Measurements from ENCODE around the gene PCDHGA1. TPM values are rescaled to one million over a fixed set of nuclear protein-coding genes. Genes with fewer than 3 reads are reported as not detected.
"Not testable (repeated sequence)": the region's sequence is repeated elsewhere in the genome, so short reads cannot be mapped to it uniquely, and the experiment has no call there.

PCDHGA1 gene
- total and polyA plus RNA-seq, 2 donors (not counting 1 experiment from before 2014, with no cell fraction given), result 0.06 to 0.64 TPM

DNA sequence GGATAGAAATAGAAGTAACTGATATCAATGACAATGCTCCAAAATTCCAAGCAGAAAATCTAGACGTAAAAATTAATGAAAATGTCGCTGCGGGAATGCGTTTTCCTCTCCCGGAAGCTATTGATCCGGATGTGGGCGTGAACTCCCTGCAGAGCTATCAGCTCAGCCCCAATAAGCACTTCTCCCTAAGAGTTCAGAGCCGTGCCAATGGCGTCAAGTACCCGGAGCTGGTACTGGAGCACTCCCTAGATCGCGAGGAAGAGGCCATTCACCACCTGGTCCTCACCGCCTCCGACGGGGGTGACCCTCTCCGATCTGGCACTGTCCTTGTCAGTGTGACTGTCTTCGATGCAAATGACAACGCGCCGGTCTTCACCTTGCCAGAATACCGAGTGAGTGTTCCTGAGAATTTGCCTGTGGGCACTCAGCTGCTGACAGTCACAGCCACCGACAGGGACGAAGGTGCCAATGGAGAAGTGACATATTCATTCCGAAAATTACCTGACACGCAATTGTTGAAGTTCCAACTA is 83.3 kb downstream of the PCDHGA1 start:
- intact Hi-C loops (cut with micrococcal nuclease), result loop anchor here (10.0 kb wide), 1 partner anchor 89 kb away; the partner anchor contains the start of gene TAF7
- WGBS (ENCODE audit: insufficient coverage), result 14% methylated on average over 23 of the region's 25 CpGs
- Mint-ChIP-seq H3K9me3 (ENCODE audit: insufficient read depth) (peaks cover 9% of the 10 kb centered on the region), H3K4me1 (peaks cover 18% of the 10 kb centered on the region), H3K4me3 (peak overlapping the region; percentile 87), H3K27me3 (peaks cover 62% of the 10 kb centered on the region), H3K27ac (no peak overlapping the region)
- Histone ChIP-seq H3K4me2 (replicated peaks; ENCODE audit: low read depth, low read length, poor library complexity, severe bottlenecking) (peak overlapping the region; percentile 74), H4K20me1 (ENCODE audit: control insufficient read depth, insufficient read depth, low read length, poor library complexity, severe bottlenecking) (no peaks in the 10 kb centered on the region), H3K4me3 (ENCODE audit: control extremely low read depth in 1 of 5, extremely low read depth in 1 of 5, insufficient read depth in 1 of 5, low read depth in 2 of 5, low read length in 4 of 5) (peak overlapping the region in 4 of 5 experiments; percentile 36 to 63 (median 46)), H2AFZ (ENCODE audit: insufficient read depth, low read depth, low read length, poor library complexity, severe bottlenecking) (peak overlapping the region; percentile 77), H3K4me1 (ENCODE audit: control insufficient read depth in 2 of 2, insufficient read depth in 2 of 2, low read length in 2 of 2) (peaks cover 11 to 15% of the 10 kb centered on the region in 2 donors), H3K36me3 (replicated peaks in 1 of 2; ENCODE audit: control extremely low read depth in 1 of 2, control insufficient read depth in 1 of 2, extremely low read depth in 1 of 2, insufficient read depth in 2 of 2, low read length in 1 of 2) (no peaks in the 10 kb centered on the region), H3K27ac (ENCODE audit: low read length in 2 of 2) (no peak overlapping the region), H3K9me3 (ENCODE audit: control extremely low read depth in 1 of 3, control insufficient read depth in 2 of 3, insufficient read depth in 1 of 3, low read length in 2 of 3) (peaks cover 0 to 58% (median 23%) of the 10 kb centered on the region in 3 donors), H3K9ac (ENCODE audit: low read length) (peak overlapping the region; percentile 63), H3K79me2 (ENCODE audit: control insufficient read depth, insufficient read depth, low read length) (no peaks in the 10 kb centered on the region), H3K27me3 (replicated peaks in 1 of 4; ENCODE audit: control extremely low read depth in 1 of 4, control insufficient read depth in 3 of 4, insufficient read depth in 4 of 4, low read length in 3 of 4) (peaks cover 2 to 69% (median 58%) of the 10 kb centered on the region in 4 experiments)
- POLR2A ChIA-PET, result no interaction called here
- peak; percentile 25 for DNase-seq
- ATAC-seq (ENCODE audit: low read depth), result no peak
- TF ChIP-seq, protein P1, sequence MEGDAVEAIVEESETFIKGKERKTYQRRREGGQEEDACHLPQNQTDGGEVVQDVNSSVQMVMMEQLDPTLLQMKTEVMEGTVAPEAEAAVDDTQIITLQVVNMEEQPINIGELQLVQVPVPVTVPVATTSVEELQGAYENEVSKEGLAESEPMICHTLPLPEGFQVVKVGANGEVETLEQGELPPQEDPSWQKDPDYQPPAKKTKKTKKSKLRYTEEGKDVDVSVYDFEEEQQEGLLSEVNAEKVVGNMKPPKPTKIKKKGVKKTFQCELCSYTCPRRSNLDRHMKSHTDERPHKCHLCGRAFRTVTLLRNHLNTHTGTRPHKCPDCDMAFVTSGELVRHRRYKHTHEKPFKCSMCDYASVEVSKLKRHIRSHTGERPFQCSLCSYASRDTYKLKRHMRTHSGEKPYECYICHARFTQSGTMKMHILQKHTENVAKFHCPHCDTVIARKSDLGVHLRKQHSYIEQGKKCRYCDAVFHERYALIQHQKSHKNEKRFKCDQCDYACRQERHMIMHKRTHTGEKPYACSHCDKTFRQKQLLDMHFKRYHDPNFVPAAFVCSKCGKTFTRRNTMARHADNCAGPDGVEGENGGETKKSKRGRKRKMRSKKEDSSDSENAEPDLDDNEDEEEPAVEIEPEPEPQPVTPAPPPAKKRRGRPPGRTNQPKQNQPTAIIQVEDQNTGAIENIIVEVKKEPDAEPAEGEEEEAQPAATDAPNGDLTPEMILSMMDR (IDR thresholded peaks at IDR 0.05), result no peak
- no peak for TF ChIP-seq EZH2 (IDR thresholded peaks at IDR 0.05; ENCODE audit: borderline replicate concordance, insufficient read depth, low read depth, low read length, poor library complexity, severe bottlenecking)
- CTCF ChIA-PET, result interaction anchor here (0.8 to 6.3 kb wide), 18 partner anchors 8 to 153 kb away, joined by 3 to 56 read pairs (median 4); partner anchors contain the start of genes PCDHGA11, PCDHGA12, PCDHGA9 and PCDHGB3

- CTCF ChIA-PET, result interaction anchor here (0.5 to 6.3 kb wide), 7 partner anchors 17 to 149 kb away, joined by 3 to 56 read pairs (median 5); partner anchors contain the start of gene PCDHGB5
- ATAC-seq (ENCODE audit: low read depth); H3K4me3 ChIP-seq (ENCODE audit: control extremely low read depth in 1 of 5, extremely low read depth in 1 of 5, insufficient read depth in 1 of 5, low read depth in 2 of 5, low read length in 4 of 5); H3K9ac ChIP-seq (ENCODE audit: low read length); H4K20me1 ChIP-seq (ENCODE audit: control insufficient read depth, insufficient read depth, low read length, poor library complexity, severe bottlenecking); POLR2A ChIA-PET; H3K9me3 Mint-ChIP-seq (ENCODE audit: insufficient read depth); H3K27ac ChIP-seq (ENCODE audit: low read length in 2 of 2); H3K4me2 ChIP-seq (replicated peaks; ENCODE audit: low read depth, low read length, poor library complexity, severe bottlenecking); H3K79me2 ChIP-seq (ENCODE audit: control insufficient read depth, insufficient read depth, low read length); H3K36me3 ChIP-seq (replicated peaks in 1 of 2; ENCODE audit: control extremely low read depth in 1 of 2, control insufficient read depth in 1 of 2, extremely low read depth in 1 of 2, insufficient read depth in 2 of 2, low read length in 1 of 2); H2AFZ ChIP-seq (ENCODE audit: insufficient read depth, low read depth, low read length, poor library complexity, severe bottlenecking): not testable (repeated sequence)
- Mint-ChIP-seq H3K4me1 (peaks cover 18% of the 10 kb centered on the region), H3K4me3 (peak overlapping the region; percentile 57), H3K27me3 (peaks cover 60% of the 10 kb centered on the region), H3K27ac (peak overlapping the region; percentile 21)
- H3K27me3 ChIP-seq (replicated peaks in 1 of 4; ENCODE audit: control extremely low read depth in 1 of 4, control insufficient read depth in 3 of 4, insufficient read depth in 4 of 4, low read length in 3 of 4), result peaks cover 2 to 69% (median 57%) of the 10 kb centered on the region in 4 experiments
- intact Hi-C loops (cut with micrococcal nuclease), result loop anchor here (10.0 kb wide), 1 partner anchor 90 kb away; the partner anchor contains the start of gene TAF7
- H3K4me1 ChIP-seq (ENCODE audit: control insufficient read depth in 2 of 2, insufficient read depth in 2 of 2, low read length in 2 of 2), result peaks cover 11 to 15% of the 10 kb centered on the region in 2 donors
- H3K9me3 ChIP-seq (ENCODE audit: control extremely low read depth in 1 of 3, control insufficient read depth in 2 of 3, insufficient read depth in 1 of 3, low read length in 2 of 3), result peaks cover 0 to 59% (median 25%) of the 10 kb centered on the region in 3 donors
- peak; percentile 8 for DNase-seq
- 37% methylated on average over 43 of the region's 46 CpGs for WGBS (ENCODE audit: insufficient coverage)
Observed at GRCh38 chr5:141414548-141415274, 84.4 kb downstream of the PCDHGA1 start.

DNA sequence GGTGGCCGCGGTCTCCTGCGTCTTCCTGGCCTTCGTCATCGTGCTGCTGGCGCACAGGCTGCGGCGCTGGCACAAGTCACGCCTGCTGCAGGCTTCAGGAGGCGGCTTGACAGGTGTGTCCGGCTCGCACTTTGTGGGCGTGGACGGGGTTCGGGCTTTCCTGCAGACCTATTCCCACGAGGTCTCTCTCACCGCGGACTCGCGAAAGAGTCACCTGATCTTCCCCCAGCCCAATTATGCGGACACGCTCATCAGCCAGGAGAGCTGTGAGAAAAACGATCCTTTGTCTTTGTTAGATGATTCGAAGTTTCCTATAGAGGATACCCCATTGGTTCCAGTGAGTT is 84.9 kb downstream of the PCDHGA1 start:
- H4K20me1 ChIP-seq (ENCODE audit: control insufficient read depth, insufficient read depth, low read length, poor library complexity, severe bottlenecking); H3K79me2 ChIP-seq (ENCODE audit: control insufficient read depth, insufficient read depth, low read length); H3K4me2 ChIP-seq (replicated peaks; ENCODE audit: low read depth, low read length, poor library complexity, severe bottlenecking); H3K36me3 ChIP-seq (replicated peaks in 1 of 2; ENCODE audit: control extremely low read depth in 1 of 2, control insufficient read depth in 1 of 2, extremely low read depth in 1 of 2, insufficient read depth in 2 of 2, low read length in 1 of 2); H3K27ac ChIP-seq (ENCODE audit: low read length in 2 of 2); ATAC-seq (ENCODE audit: low read depth); H3K9me3 Mint-ChIP-seq (ENCODE audit: insufficient read depth); H2AFZ ChIP-seq (ENCODE audit: insufficient read depth, low read depth, low read length, poor library complexity, severe bottlenecking); H3K9ac ChIP-seq (ENCODE audit: low read length); H3K4me3 Mint-ChIP-seq: not testable (repeated sequence)
- Histone ChIP-seq H3K4me3 (ENCODE audit: control extremely low read depth in 1 of 5, extremely low read depth in 1 of 5, insufficient read depth in 1 of 5, low read depth in 2 of 5, low read length in 4 of 5) (peak overlapping the region in 1 of 5 experiments; percentile 12), H3K4me1 (ENCODE audit: control insufficient read depth in 2 of 2, insufficient read depth in 2 of 2, low read length in 2 of 2) (peaks cover 11 to 15% of the 10 kb centered on the region in 2 donors), H3K9me3 (ENCODE audit: control extremely low read depth in 1 of 3, control insufficient read depth in 2 of 3, insufficient read depth in 1 of 3, low read length in 2 of 3) (peaks cover 0 to 57% (median 27%) of the 10 kb centered on the region in 3 donors), H3K27me3 (replicated peaks in 1 of 4; ENCODE audit: control extremely low read depth in 1 of 4, control insufficient read depth in 3 of 4, insufficient read depth in 4 of 4, low read length in 3 of 4) (peaks cover 2 to 68% (median 58%) of the 10 kb centered on the region in 4 experiments)
- Mint-ChIP-seq H3K4me1 (peaks cover 21% of the 10 kb centered on the region), H3K27ac (peak overlapping the region; percentile 46), H3K27me3 (peaks cover 61% of the 10 kb centered on the region)
- POLR2A ChIA-PET, result interaction anchor here (0.7 kb wide), 1 partner anchor 497 kb away, joined by 3 read pairs; no protein-coding TSS in a partner anchor
- intact Hi-C loops (cut with micrococcal nuclease), result loop anchor here (10.0 kb wide), 1 partner anchor 90 kb away; the partner anchor contains the start of gene TAF7
- 30% methylated on average over 15 of the region's 24 CpGs for WGBS (ENCODE audit: insufficient coverage)
- peak; percentile 18 for DNase-seq
- CTCF ChIA-PET, result interaction anchor here (6.3 kb wide), 1 partner anchor 148 kb away, joined by 56 read pairs; no protein-coding TSS in a partner anchor
